ENCODE results near the gene AQP5.
A peak's percentile ranks its signal among the peaks of the same experiment; 100 is the strongest.

The AQP5 gene

GRCh38 chr12:49964849-49965624 is 3.4 kb downstream of the AQP5 start:
- DNase-seq (ENCODE audit: low read depth) = no peak

- no peak for DNase-seq (ENCODE audit: low read depth)
Observed at GRCh38 chr12:49965836-49966235, 4.2 kb downstream of the AQP5 start.

GRCh38 chr12:49966511-49967041 is 4.9 kb downstream of the AQP5 start:
- no peak for DNase-seq (ENCODE audit: low read depth)

GRCh38 chr12:49967042-49967776 is 5.5 kb downstream of the AQP5 start:
- DNase-seq (ENCODE audit: low read depth) = peak; percentile 91

- no peak for DNase-seq (ENCODE audit: low read depth)
Observed at GRCh38 chr12:49967777-49968250, 6.1 kb downstream of the AQP5 start.

- no peak for DNase-seq (ENCODE audit: low read depth)
Observed at GRCh38 chr12:49968471-49968870, 6.8 kb downstream of the AQP5 start.

- DNase-seq (ENCODE audit: low read depth) = no peak
Observed at GRCh38 chr12:49969027-49969426, 7.4 kb downstream of the AQP5 start.

GRCh38 chr12:49969651-49970429 is 8.2 kb downstream of the AQP5 start:
- DNase-seq (ENCODE audit: low read depth) = no peak

- DNase-seq (ENCODE audit: low read depth) = no peak
Observed at GRCh38 chr12:49970658-49971057, 9.0 kb downstream of the AQP5 start.

GRCh38 chr12:49971141-49971540 is 9.5 kb downstream of the AQP5 start:
- no peak for DNase-seq (ENCODE audit: low read depth)

GRCh38 chr12:49972129-49972528 is 10.5 kb downstream of the AQP5 start:
- DNase-seq (ENCODE audit: low read depth) = no peak

- DNase-seq (ENCODE audit: low read depth) = no peak
Observed at GRCh38 chr12:49972641-49973360, 11.1 kb downstream of the AQP5 start, which contains the start of gene AQP6. TSS of gene AQP6 (plus strand) at chr12:49972947. CDS start at chr12:49973174, 227 bp downstream.

GRCh38 chr12:49973361-49973830 is 11.7 kb downstream of the AQP5 start:
- no peak for DNase-seq (ENCODE audit: low read depth)

GRCh38 chr12:49974231-49974675 is 12.6 kb downstream of the AQP5 start:
- DNase-seq (ENCODE audit: low read depth) = no peak

GRCh38 chr12:49974677-49975317 is 13.1 kb downstream of the AQP5 start:
- DNase-seq (ENCODE audit: low read depth) = no peak

GRCh38 chr12:49975318-49975761 is 13.7 kb downstream of the AQP5 start:
- DNase-seq (ENCODE audit: low read depth) = no peak

- no peak for DNase-seq (ENCODE audit: low read depth)
Observed at GRCh38 chr12:49976557-49976956, 14.9 kb downstream of the AQP5 start.

GRCh38 chr12:49978125-49978524 is 16.5 kb downstream of the AQP5 start:
- DNase-seq (ENCODE audit: low read depth) = no peak

- DNase-seq (ENCODE audit: low read depth) = no peak
Observed at GRCh38 chr12:49979016-49979586, 17.4 kb downstream of the AQP5 start.

- DNase-seq (ENCODE audit: low read depth) = no peak
Observed at GRCh38 chr12:49979791-49980190, 18.1 kb downstream of the AQP5 start.
